NT2/D1 (cell line): ENCODE data around the gene NGB.

ENCODE experiments used
- DNase-seq: peaks from one replicate; pipeline ENCODE4 v3.0.0-alpha.2; 2011; ENCODE audit warnings: low read depth, low spot score
- H3K27me3 ChIP-seq: 2 replicates; pipeline ENCODE4 v1.6.0; 2011; ENCODE audit warnings: mild to moderate bottlenecking; ENCODE audit not compliant: insufficient read length, insufficient read depth
- H3K36me3 ChIP-seq: 2 replicates; pipeline ENCODE4 v1.6.1; 2011; ENCODE audit warnings: mild to moderate bottlenecking, low read length, mixed read lengths; ENCODE audit not compliant: insufficient read depth, insufficient read length
- H3K4me1 ChIP-seq: 2 replicates; pipeline ENCODE4 v1.5.1; 2011; ENCODE audit not compliant: insufficient read depth, insufficient read length
- H3K4me3 ChIP-seq: 2 replicates; pipeline ENCODE4 v1.5.1; 2011; ENCODE audit warnings: low read depth; ENCODE audit not compliant: insufficient read length
- H3K9ac ChIP-seq: 2 replicates; pipeline ENCODE4 v1.6.0; 2011; ENCODE audit warnings: low read depth; ENCODE audit not compliant: insufficient read length
- H3K9me3 ChIP-seq: 2 replicates; pipeline ENCODE4 v1.5.1; 2011; ENCODE audit warnings: mild to moderate bottlenecking, low read length; ENCODE audit not compliant: insufficient read depth
- SUZ12 ChIP-seq: IDR thresholded peaks from 2 replicates; pipeline ENCODE4 v1.6.1; 2011; ENCODE audit not compliant: insufficient read length, insufficient read depth; ENCODE audit errors: extremely low read depth
- YY1 ChIP-seq: IDR thresholded peaks from 2 replicates; pipeline ENCODE4 v1.6.1; 2011; ENCODE audit not compliant: insufficient read length, insufficient read depth
- ZNF274 ChIP-seq: IDR thresholded peaks from 2 replicates; pipeline ENCODE4 v1.6.1; 2011; ENCODE audit warnings: mild to moderate bottlenecking, low read depth, low read length

The NGB gene

DNA sequence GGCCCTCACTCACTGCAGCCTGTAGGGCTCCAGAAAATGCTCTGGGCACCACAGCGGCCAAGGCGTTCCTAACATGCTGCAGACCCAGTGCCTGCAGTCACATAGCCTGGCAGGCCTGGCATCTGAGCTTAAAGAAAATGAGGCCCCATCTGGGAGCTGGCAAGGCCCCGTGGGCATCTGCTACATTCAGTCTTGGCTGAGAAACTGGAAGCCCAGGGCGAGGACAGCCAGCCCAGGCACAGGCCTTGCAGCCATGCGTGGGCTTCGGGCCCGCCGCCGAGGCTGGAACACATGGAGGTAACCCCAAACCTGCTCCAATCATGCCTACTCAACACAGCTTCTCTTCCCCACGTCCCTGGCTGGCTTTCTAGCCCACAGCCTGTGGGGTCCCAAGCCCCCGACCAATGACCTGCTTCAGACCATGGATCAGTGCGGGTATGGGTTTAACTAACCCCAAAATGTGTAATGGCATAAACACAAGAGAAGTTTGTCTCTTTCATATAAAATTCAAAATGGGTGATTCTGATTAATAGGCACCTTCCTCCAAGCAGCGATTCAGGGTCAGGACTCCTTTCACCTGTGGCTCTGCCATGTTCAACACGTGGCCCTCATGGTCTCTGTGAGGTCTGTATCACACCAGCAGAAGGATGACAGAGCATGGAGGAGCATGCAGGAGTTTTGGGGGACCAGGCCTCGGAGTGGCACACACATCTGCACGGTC lies 6.4 kb downstream of the NGB start:
- TF ChIP-seq YY1 (no peak), SUZ12 (no peak), ZNF274 (no peak)

DNA sequence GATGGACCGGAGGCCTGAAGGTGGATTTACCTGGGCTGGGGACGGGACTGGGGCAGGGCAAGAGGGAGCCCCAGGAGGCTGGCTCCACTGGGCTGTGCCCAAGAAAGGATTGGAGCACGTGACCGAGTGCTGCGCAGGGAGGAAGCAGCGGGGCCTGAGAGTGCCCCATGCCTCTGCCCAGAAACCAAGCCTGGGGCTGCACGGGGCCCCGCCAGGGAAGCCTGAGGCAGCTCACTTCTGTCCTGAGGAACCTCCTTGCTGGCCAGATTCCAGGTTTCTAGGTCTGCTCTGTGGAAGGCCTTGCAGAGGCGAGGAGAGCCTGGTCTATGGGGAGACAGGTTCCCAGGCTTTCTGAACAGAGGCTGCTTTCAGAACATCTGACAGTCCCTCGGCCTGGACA lies 10.4 kb downstream of the NGB start:
- H3K9me3 ChIP-seq, result no peaks in the 10 kb centered on the region
- no peak for DNase-seq
- H3K4me1 ChIP-seq, result peaks cover 4% of the 10 kb centered on the region
- H3K4me3 ChIP-seq, result no peak overlapping the region
- TF ChIP-seq ZNF274 (no peak), YY1 (no peak), SUZ12 (no peak)
- no peaks in the 10 kb centered on the region for H3K36me3 ChIP-seq
- H3K9ac ChIP-seq, result peak overlapping the region; percentile 21
- H3K27me3 ChIP-seq, result peaks cover 7% of the 10 kb centered on the region

More for the DNA sequence above, 6.4 kb downstream of the NGB start:
- H3K9ac ChIP-seq, result no peak overlapping the region
- no peaks in the 10 kb centered on the region for H3K36me3 ChIP-seq
- peaks cover 13% of the 10 kb centered on the region for H3K9me3 ChIP-seq
- DNase-seq, result no peak
- peaks cover 6% of the 10 kb centered on the region for H3K4me1 ChIP-seq
- H3K27me3 ChIP-seq, result peaks cover 31% of the 10 kb centered on the region
- no peak overlapping the region for H3K4me3 ChIP-seq

DNA sequence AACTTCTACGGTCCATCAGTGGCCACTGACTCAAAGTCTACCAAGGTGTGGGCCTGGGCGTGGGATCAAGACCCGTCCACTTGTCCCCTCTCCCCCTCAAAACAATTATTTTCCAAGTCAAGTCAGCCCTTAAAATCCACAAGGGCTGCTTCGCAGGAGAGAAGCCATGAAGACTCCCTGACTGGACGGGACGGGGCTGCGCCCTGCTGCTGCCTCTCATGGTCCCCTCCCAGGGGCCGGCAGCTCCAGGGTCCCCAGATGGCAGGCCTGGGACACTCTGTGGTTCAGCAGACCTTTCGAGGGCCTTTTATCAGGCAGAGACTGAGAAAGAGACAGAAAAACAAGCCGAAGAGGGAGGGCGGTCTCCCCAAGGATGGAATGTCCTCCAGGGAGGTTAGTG lies 10.8 kb downstream of the NGB start:
- Histone ChIP-seq H3K27me3 (peaks cover 4% of the 10 kb centered on the region), H3K9me3 (no peaks in the 10 kb centered on the region), H3K9ac (no peak overlapping the region), H3K36me3 (no peaks in the 10 kb centered on the region), H3K4me3 (no peak overlapping the region), H3K4me1 (peaks cover 4% of the 10 kb centered on the region)
- TF ChIP-seq ZNF274 (no peak), YY1 (no peak), SUZ12 (no peak)
- DNase-seq, result no peak

DNA sequence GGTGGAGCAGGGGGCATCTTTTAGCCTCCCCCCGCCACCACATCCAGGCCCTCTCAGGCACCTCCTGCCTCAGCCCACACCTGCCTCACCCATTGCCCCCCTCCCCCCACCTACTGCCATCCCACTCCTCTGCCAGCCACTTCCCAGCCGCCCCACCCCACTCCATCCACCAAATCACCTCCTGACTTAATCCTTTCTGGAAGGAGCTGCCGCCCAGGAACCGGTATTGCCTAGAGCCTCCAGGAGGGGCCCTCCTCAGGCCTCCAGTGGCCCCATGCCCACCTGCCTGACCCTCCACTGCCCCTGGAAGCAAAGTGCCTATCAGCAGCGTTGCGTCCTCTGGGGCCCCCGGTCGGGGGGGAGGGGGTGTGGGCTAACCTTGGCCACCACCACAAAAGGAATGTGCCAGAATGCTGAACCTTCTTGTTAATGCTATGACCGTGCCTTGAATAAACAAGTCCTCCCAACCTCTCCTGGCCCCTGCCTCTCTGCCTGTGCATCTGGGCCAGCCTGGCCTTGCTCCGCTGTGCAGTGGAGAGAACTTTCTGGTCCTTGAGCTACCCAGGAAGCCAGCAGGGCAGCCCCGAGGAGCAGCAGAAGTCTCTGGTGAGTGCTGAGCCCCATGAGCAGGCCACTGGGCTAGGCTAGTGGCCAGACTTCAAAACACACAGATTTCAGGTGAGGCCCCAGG lies 11.8 kb downstream of the NGB start:
- TF ChIP-seq SUZ12 (no peak), YY1 (no peak), ZNF274 (no peak)
- no peaks in the 10 kb centered on the region for H3K9me3 ChIP-seq
- H3K9ac ChIP-seq, result no peak overlapping the region
- peaks cover 4% of the 10 kb centered on the region for H3K27me3 ChIP-seq
- H3K4me1 ChIP-seq, result peaks cover 4% of the 10 kb centered on the region
- H3K36me3 ChIP-seq, result no peaks in the 10 kb centered on the region
- DNase-seq, result no peak
- H3K4me3 ChIP-seq, result no peak overlapping the region

DNA sequence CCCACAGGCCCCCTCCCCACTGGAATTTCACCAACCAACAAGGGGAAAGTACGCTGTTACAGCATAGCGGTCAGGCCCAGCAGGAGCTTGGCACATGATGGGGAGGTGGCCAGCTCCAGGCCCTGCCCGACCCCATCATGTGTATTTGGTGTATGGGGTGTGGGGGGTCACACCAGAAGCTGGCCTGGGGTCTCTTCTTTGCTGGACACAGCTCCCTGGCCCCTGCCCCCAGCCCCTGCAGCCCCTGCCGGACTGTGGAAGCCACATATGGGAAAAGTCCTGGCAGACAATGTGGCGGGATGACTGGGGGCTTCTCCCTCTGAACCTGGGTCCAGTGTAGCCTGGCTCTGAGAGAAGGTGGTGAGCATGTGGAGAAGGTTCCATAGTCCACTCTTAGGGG lies 12.4 kb downstream of the NGB start:
- peaks cover 4% of the 10 kb centered on the region for H3K27me3 ChIP-seq
- TF ChIP-seq ZNF274, result no peak
- no peak for TF ChIP-seq YY1
- TF ChIP-seq SUZ12, result no peak

DNA sequence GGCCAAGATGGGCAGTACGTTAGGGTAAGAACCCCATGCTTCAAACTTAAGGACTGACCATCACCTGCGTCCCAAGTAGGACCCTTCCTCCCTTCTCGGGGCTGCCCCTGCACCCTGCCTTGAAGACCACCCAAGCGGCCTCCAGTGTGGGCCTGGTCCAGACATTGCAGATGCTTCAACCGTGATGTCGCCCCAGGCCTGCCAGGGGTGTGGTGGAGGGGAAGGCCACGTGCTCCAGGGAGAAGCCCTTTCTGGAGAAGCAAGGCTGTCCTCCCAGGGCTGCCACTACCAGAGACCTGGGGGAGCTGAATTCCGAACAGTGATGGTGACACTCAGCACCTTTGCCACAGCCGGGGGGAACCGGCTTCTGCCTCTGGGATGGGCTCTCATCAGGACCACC lies 13.3 kb downstream of the NGB start:
- Histone ChIP-seq H3K9ac (no peak overlapping the region), H3K4me1 (peaks cover 4% of the 10 kb centered on the region), H3K27me3 (no peaks in the 10 kb centered on the region), H3K36me3 (no peaks in the 10 kb centered on the region), H3K9me3 (no peaks in the 10 kb centered on the region), H3K4me3 (no peak overlapping the region)
- DNase-seq, result no peak
- TF ChIP-seq ZNF274 (no peak), SUZ12 (no peak)

More for the DNA sequence above, 12.4 kb downstream of the NGB start:
- H3K4me3 ChIP-seq, result no peak overlapping the region
- H3K4me1 ChIP-seq, result peaks cover 4% of the 10 kb centered on the region
- H3K36me3 ChIP-seq, result no peaks in the 10 kb centered on the region
- no peak for DNase-seq
- H3K9me3 ChIP-seq, result no peaks in the 10 kb centered on the region
- no peak overlapping the region for H3K9ac ChIP-seq

DNA sequence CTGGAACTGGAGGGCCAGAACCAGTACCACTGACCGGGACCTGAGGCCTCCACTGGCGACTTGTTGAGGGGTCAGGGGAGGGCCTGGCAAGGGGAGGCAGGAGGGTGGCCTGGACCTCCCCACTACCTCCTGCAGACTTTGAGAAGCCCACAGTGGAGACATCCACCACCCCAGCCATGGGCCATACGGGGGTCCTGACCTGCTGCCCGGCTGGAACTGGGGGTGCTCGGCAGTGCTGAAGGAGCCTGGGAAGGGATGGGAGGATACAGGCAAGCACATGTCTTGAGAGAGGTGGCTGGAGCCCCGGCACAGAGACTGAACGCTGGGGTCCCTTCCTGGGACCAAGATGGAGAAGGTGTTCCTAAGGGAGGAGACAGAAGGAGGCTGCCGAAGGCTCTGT lies 14.3 kb downstream of the NGB start:
- no peaks in the 10 kb centered on the region for H3K27me3 ChIP-seq
- no peak overlapping the region for H3K9ac ChIP-seq

More for the DNA sequence above, 14.3 kb downstream of the NGB start:
- DNase-seq, result no peak
- Histone ChIP-seq H3K36me3 (no peaks in the 10 kb centered on the region), H3K4me3 (no peak overlapping the region), H3K4me1 (peaks cover 4% of the 10 kb centered on the region), H3K9me3 (no peaks in the 10 kb centered on the region)
- no peak for TF ChIP-seq YY1
- no peak for TF ChIP-seq ZNF274
- no peak for TF ChIP-seq SUZ12
